Osteoblast (primary cell): ENCODE measurements around the gene HDAC4. TPM values are rescaled to one million over a fixed set of nuclear protein-coding genes. Genes with fewer than 3 reads are reported as not detected.

ENCODE experiments used
- DNase-seq: peaks from one replicate; pipeline ENCODE4 v3.0.0; 2011; ENCODE audit warnings: low spot score, mixed read lengths; ENCODE audit not compliant: insufficient read length; ENCODE audit errors: missing footprints
- H2AFZ ChIP-seq: 2 replicates; pipeline ENCODE4 v1.6.0; 2011; ENCODE audit warnings: mild to moderate bottlenecking, low read length
- H3K27ac ChIP-seq: 2 replicates; pipeline ENCODE4 v1.5.1; 2011; ENCODE audit warnings: mild to moderate bottlenecking, low read depth, low read length, moderate library complexity
- H3K27me3 ChIP-seq: 2 replicates; pipeline ENCODE4 v1.6.0; 2012; ENCODE audit warnings: mild to moderate bottlenecking, control low read depth, inconsistent platforms, low read length, moderate library complexity; ENCODE audit not compliant: insufficient read depth
- H3K36me3 ChIP-seq: 2 replicates; pipeline ENCODE4 v1.5.1; 2011; ENCODE audit warnings: mild to moderate bottlenecking, low read length, control low read depth, moderate library complexity; ENCODE audit not compliant: insufficient read depth
- H3K4me1 ChIP-seq: 2 replicates; pipeline ENCODE4 v1.5.1; 2011; ENCODE audit warnings: mild to moderate bottlenecking, low read length, control low read depth, moderate library complexity; ENCODE audit not compliant: insufficient read depth
- H3K4me2 ChIP-seq: 2 replicates; pipeline ENCODE4 v1.6.0; 2011; ENCODE audit warnings: mild to moderate bottlenecking, low read length; ENCODE audit not compliant: insufficient read depth
- H3K4me3 ChIP-seq: fragments of 200-600 bp; sonication (generic); 3 replicates; pipeline ENCODE4 v1.5.1; 2012; ENCODE audit warnings: mild to moderate bottlenecking, low read length, inconsistent platforms; ENCODE audit not compliant: insufficient read depth
- H3K79me2 ChIP-seq: 2 replicates; pipeline ENCODE4 v1.6.0; 2012; ENCODE audit warnings: mild to moderate bottlenecking, low read length, control low read depth, inconsistent platforms; ENCODE audit not compliant: insufficient read depth
- H3K9me3 ChIP-seq: 2 replicates; pipeline ENCODE4 v1.5.1; 2011; ENCODE audit warnings: low read depth, low read length, control low read depth
- H4K20me1 ChIP-seq: 2 replicates; pipeline ENCODE4 v1.6.0; 2012; ENCODE audit warnings: mild to moderate bottlenecking, low read length, control low read depth; ENCODE audit not compliant: insufficient read depth
- CTCF ChIP-seq: IDR thresholded peaks from 2 replicates; pipeline ENCODE4 v1.5.1; 2011; ENCODE audit warnings: mild to moderate bottlenecking, low read depth, low read length, moderate library complexity; ENCODE audit errors: extremely low read depth
- total RNA-seq: library from RNA; depleted of rRNA; stranded (reverse); fragments of >200 nt; gene quantifications from 2 replicates; pipeline ENCODE4 v1.2.3, GENCODE V29; 2012

HDAC4 gene
- total RNA-seq, 1 donor = 30.8 TPM

DNA sequence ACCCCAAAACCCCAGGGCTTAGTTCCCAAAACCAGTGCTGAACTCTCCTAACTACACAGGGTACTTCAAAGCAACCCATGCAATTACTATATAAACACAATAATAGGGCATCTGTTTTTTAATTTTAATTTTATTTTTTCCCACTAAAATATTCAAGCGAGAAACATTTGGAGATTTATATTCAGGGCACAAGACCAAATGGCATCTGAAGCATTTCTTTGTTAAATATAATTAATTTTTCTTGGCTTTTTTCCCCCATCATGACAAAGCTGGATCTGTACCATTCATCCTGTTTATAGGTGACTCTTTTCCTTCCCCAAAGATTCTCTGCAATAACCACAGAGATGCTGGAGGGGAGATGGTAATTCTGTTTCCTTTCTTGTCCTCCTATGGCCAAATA lies 18.1 kb upstream of the HDAC4 start:
- no peak overlapping the region for H3K27ac ChIP-seq
- H2AFZ ChIP-seq = no peak overlapping the region
- no peak for TF ChIP-seq CTCF
- H3K4me2 ChIP-seq = no peak overlapping the region
- H3K4me1 ChIP-seq = no peaks in the 10 kb centered on the region
- no peaks in the 10 kb centered on the region for H3K79me2 ChIP-seq
- H4K20me1 ChIP-seq = no peaks in the 10 kb centered on the region
- H3K27me3 ChIP-seq = peaks cover 8% of the 10 kb centered on the region
- no peaks in the 10 kb centered on the region for H3K9me3 ChIP-seq
- DNase-seq = no peak
- H3K36me3 ChIP-seq = no peaks in the 10 kb centered on the region
- H3K4me3 ChIP-seq = no peak overlapping the region

DNA sequence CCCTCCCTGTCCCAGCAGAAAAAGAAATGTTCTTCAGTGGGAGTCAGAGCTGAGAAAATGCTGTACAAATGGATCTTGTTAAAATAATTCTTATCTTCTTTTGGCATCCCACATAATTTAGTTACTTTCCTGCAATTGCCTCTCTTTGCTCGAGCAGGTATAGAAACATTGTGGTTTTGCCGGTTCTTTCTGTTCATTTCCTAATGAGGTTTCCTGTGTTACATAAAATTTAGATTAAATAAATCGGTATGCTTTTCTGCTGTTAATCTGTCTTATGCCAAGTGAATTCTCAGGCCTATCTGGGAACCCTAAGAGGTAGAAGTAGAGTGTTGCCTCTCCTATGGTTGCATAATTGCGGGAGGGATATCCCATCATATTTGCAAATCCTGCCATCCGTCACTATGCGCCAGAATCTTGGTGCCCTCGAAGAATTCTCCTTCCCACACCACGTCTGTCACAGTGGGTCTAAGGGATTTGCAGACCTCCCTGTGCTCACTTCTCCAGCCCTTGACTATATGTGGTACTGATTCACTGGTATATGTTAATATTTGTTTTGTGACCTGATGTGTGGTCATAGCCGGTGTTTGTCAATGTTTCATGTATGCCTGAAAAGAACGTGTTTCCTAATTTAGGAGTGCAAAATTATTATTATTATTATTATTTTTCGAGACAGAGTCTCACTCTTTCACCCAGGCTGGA lies 12.2 kb upstream of the HDAC4 start:
- Histone ChIP-seq H3K27ac (no peak overlapping the region), H3K4me1 (no peaks in the 10 kb centered on the region), H3K4me2 (no peak overlapping the region), H4K20me1 (no peaks in the 10 kb centered on the region), H3K79me2 (no peaks in the 10 kb centered on the region), H2AFZ (no peak overlapping the region), H3K4me3 (no peak overlapping the region), H3K27me3 (peaks cover 8% of the 10 kb centered on the region), H3K36me3 (no peaks in the 10 kb centered on the region), H3K9me3 (no peaks in the 10 kb centered on the region)
- TF ChIP-seq CTCF = no peak
- no peak for DNase-seq

DNA sequence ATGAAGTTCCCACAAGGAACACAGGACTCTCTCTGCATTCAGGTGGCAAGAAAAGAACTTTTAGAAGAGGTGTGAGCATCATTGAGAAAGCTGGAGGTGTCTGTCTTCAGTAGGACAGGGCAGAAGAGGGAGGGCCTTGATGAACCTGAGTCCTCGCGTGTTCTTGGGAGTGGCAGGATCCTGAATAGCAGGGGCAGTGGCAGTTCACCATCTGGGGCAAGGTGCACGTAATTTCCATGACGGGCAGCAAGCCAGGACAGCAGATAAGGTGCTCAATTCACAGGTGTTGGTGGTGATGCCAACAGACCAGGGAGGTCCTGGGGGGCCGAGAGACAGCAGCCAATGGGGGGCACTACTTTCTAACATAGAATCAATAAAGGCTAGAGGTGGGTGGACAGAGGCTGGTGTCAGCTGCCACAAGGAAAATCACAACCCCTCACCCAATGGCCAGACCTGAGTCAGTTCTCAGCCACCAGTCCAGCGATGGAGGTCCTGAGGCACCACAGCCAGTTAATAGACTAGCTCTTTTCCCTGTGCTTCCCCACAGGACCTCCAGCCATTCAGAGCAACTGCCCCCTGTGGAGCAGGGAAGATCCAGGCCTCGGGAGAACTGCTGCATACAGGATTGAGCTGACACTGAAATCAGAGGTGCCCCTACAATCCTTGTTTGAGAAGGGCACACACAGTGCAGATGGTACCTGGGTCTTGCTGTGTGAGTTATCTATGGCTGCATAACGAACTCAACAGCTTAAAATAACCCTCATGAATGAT lies 10.9 kb upstream of the HDAC4 start:
- Histone ChIP-seq H4K20me1 (no peaks in the 10 kb centered on the region), H3K9me3 (no peaks in the 10 kb centered on the region), H3K4me2 (no peak overlapping the region), H3K79me2 (no peaks in the 10 kb centered on the region), H3K36me3 (no peaks in the 10 kb centered on the region), H2AFZ (no peak overlapping the region), H3K4me3 (no peak overlapping the region), H3K27ac (no peak overlapping the region), H3K27me3 (peaks cover 8% of the 10 kb centered on the region), H3K4me1 (no peaks in the 10 kb centered on the region)
- TF ChIP-seq CTCF = no peak
- DNase-seq = no peak

DNA sequence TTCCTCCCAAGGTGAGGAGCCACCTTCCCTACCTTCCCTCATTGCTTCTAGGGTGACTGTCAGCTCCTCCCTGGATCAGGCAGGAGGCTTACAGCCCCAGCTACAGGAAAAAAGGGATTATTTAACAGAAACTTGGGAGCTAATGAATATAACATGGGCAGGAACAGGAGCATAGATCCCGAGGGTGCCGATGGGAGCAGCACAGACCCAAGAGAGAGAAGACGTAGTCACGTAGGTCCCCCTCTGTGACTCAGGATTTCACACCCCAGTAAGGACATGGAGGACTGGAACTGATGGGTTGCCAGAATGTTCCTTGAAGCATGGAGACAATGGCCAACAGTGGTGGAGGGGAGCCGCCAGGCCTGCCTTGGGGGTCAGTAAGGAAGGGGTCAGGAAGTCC lies 10.3 kb upstream of the HDAC4 start:
- no peaks in the 10 kb centered on the region for H3K36me3 ChIP-seq
- peaks cover 8% of the 10 kb centered on the region for H3K27me3 ChIP-seq
- no peak for TF ChIP-seq CTCF
- H4K20me1 ChIP-seq = no peaks in the 10 kb centered on the region
- H3K4me3 ChIP-seq = no peak overlapping the region
- no peaks in the 10 kb centered on the region for H3K4me1 ChIP-seq
- H3K4me2 ChIP-seq = no peak overlapping the region
- H3K27ac ChIP-seq = no peak overlapping the region
- no peak overlapping the region for H2AFZ ChIP-seq
- DNase-seq = peak; percentile 50
- H3K79me2 ChIP-seq = no peaks in the 10 kb centered on the region
- no peaks in the 10 kb centered on the region for H3K9me3 ChIP-seq
